SK-N-MC (cell line): ENCODE data around the gene RGS13.
"Not testable (repeated sequence)": the region's sequence is repeated elsewhere in the genome, so short reads cannot be mapped to it uniquely, and the experiment has no call there.

Experiments
- DNase-seq: peaks from one replicate; pipeline ENCODE4 v3.0.0-alpha.2; 2011; ENCODE audit warnings: low read depth, low spot score
- H3K27ac ChIP-seq: fragments of 200-600 bp; sonication (generic); 2 replicates; pipeline ENCODE4 v1.5.1; 2016; ENCODE audit warnings: mixed run types
- H3K36me3 ChIP-seq: fragments of 200-600 bp; sonication (generic); 2 replicates; pipeline ENCODE4 v1.6.1; 2017; ENCODE audit warnings: antibody characterized with exemption, low read length, mixed read lengths; ENCODE audit not compliant: insufficient read depth
- H3K4me3 ChIP-seq: fragments of 200-600 bp; sonication (generic); 2 replicates; pipeline ENCODE4 v1.5.1; 2016
- H3K9ac ChIP-seq: fragments of 200-600 bp; sonication (generic); 2 replicates; pipeline ENCODE4 v1.8.0; 2017; ENCODE audit warnings: mixed run types, mixed read lengths; ENCODE audit not compliant: insufficient read length
- H3K9me3 ChIP-seq: fragments of 200-600 bp; sonication (generic); 2 replicates; pipeline ENCODE4 v1.6.1; 2017; ENCODE audit warnings: low read depth, mild to moderate bottlenecking, antibody characterized with exemption, low read length, moderate library complexity, mixed read lengths
- EZH2 ChIP-seq: fragments of 200-600 bp; sonication (generic); IDR thresholded peaks from one replicate; pipeline ENCODE4 v1.6.1; 2017; ENCODE audit warnings: antibody characterized with exemption
- FOXP2 ChIP-seq: optimal IDR thresholded peaks from 2 replicates; pipeline ENCODE3; 2011; ENCODE audit warnings: mild to moderate bottlenecking, moderate library complexity; ENCODE audit not compliant: insufficient read depth; ENCODE audit errors: extremely low read length, control extremely low read depth
- POLR2AphosphoS5 ChIP-seq: IDR thresholded peaks from 2 replicates; pipeline ENCODE4 v1.6.1; 2012; ENCODE audit warnings: mild to moderate bottlenecking, low read depth, low read length, borderline replicate concordance

RGS13 gene

DNA sequence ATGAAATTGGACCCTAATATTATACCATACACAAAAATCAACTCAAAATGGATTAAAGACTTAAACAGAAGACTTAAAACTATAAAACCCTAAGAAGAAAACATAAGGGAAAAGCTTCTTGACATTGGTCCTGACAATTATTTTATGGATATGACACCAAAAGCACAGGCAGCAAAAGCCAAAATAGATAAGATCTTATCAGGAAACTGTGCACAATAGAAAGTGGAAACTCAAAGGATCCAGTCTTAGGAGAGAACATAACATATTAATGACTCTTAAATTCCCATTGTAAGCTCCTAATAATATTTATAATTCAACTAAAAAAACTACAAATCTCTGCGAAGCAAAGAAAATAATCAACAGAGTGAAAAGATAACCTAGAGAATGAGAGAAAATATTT, 39.8 kb downstream of the RGS13 start:
- Histone ChIP-seq H3K27ac (no peak overlapping the region), H3K36me3 (no peaks in the 10 kb centered on the region)
- no peak for TF ChIP-seq EZH2
- TF ChIP-seq FOXP2 = no peak
- TF ChIP-seq POLR2AphosphoS5 = no peak

DNA sequence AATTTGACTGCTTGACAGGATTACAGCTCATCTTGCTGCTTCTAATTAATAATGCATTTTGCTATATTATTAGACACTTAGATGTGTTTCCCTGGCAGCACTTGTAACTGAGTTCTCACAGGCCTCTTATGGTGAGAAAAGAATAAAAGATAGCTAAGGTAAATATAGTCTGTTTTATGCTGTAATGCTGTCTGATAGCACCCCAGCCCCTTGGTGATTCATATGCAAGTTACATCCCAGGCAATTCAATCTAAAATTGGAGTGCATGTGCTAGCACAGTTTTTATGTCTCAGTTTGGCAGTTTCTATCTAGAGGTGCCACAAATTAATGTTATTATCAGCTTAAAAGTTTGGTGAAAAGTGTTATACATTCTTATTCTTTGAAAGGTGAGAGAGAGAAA, 42.2 kb downstream of the RGS13 start:
- Histone ChIP-seq H3K36me3 (no peaks in the 10 kb centered on the region), H3K9me3 (no peaks in the 10 kb centered on the region), H3K27ac (no peak overlapping the region), H3K4me3 (no peak overlapping the region), H3K9ac (no peak overlapping the region)
- TF ChIP-seq EZH2 = no peak
- TF ChIP-seq POLR2AphosphoS5 = no peak
- no peak for TF ChIP-seq FOXP2
- DNase-seq = no peak

More for the DNA sequence above, 39.8 kb downstream of the RGS13 start:
- Histone ChIP-seq H3K9me3 (no peaks in the 10 kb centered on the region), H3K9ac (no peak overlapping the region), H3K4me3 (no peak overlapping the region)
- no peak for DNase-seq

DNA sequence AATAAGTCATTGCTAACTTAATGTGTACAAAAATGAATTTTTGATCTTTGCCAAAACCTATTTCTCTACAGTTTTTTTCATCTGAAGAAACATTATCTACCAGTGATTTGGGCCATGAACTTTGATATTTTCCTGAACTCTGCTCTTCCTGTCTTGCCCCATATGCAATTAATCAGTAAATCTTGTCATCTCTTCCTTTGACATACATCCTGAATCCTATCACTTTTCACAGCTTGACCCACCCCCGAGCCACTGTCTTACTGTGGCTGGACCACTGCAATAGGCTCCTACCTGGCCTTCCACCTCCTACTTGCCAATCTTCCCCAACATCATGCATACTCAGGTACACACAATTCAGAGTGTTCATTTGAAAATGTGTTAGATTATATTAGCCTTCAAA, 46.4 kb downstream of the RGS13 start:
- Histone ChIP-seq H3K36me3 (no peaks in the 10 kb centered on the region), H3K9ac (no peak overlapping the region), H3K4me3 (no peak overlapping the region), H3K27ac (no peak overlapping the region), H3K9me3 (no peaks in the 10 kb centered on the region)
- DNase-seq = no peak
- TF ChIP-seq FOXP2 (no peak), EZH2 (no peak), POLR2AphosphoS5 (no peak)

DNA sequence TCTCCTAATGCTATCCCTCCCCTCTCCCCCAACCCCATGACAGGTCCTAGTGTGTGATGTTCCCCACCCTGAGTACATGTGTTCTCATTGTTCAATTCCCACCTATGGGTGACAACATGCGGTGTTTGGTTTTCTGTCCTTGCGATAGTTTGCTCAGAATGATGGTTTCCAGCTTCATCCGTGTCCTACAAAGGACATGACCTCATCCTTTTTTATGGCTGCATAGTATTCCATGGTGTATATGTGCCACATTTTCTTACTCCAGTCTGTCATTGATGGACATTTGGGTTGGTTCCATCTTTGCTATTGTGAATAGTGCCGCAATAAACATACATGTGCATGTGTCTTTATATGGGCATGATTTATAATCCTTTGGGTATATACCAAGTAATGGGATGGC, 47.1 kb downstream of the RGS13 start:
- H3K27ac ChIP-seq, H3K36me3 ChIP-seq, H3K9me3 ChIP-seq, H3K9ac ChIP-seq, H3K4me3 ChIP-seq, DNase-seq: not testable (repeated sequence)

DNA sequence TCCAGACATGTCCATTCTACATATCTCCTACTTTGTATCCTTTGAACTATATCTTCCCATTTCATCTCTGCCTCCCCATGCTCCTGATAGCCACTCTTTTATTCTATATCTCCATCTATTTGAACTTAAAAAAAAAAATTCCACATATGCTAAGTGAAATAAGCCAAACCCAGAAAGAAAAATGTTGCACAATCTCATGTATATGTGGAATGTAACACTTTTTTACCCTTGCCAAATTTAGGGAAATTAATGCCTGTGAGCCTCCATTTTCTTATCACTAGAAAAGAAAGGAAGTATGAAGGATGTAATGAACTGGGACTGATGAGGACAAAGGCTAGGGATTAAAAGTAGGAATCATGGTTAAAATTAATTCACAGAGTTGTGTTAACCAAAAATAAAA, 53.5 kb downstream of the RGS13 start:
- no peak overlapping the region for H3K4me3 ChIP-seq
- H3K9ac ChIP-seq = no peak overlapping the region
- no peaks in the 10 kb centered on the region for H3K36me3 ChIP-seq
- no peak overlapping the region for H3K27ac ChIP-seq
- H3K9me3 ChIP-seq = no peaks in the 10 kb centered on the region
- TF ChIP-seq POLR2AphosphoS5 = no peak
- no peak for DNase-seq

DNA sequence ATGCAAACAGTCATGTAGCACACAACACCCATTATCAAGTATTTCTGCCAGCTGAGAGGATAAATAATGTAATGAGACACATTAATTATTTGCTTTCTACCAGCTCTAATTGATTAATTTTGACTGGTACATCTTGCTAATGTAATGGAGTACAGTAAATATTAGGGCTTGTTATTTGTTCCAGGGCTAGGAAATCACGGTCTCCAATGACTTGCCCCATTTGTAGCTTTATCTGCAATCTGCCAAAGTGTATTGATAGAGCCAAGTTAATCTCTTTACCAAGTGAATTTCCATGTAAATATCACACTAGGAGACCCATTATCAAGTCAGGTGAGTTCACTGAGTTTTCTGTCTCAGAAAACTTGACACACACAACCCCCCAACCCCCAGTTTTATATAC, 55.1 kb downstream of the RGS13 start:
- no peaks in the 10 kb centered on the region for H3K36me3 ChIP-seq
- H3K9ac ChIP-seq = no peak overlapping the region
- H3K9me3 ChIP-seq = no peaks in the 10 kb centered on the region
- DNase-seq = no peak
- H3K27ac ChIP-seq = no peak overlapping the region
- H3K4me3 ChIP-seq = no peak overlapping the region
- no peak for TF ChIP-seq EZH2
- no peak for TF ChIP-seq FOXP2
- TF ChIP-seq POLR2AphosphoS5 = no peak

DNA sequence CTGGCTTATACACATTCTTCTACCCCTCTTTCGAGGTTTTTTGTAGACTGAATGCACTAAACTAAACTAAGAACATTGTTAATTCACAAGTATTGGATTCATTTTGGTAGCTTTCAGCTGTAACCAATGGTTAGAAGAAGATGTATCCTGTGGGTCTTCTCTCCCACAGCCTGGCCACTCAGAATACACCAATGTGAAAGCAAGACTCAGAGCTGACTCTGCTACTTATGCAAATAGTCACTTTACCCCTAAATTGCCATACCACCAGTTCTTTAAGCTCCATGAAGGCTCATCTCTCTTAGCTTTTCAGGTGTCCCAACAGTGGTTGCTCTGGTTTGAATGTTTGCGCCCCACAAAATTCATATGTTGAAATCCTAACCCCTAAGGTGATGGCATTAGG, 60.1 kb downstream of the RGS13 start:
- H3K9me3 ChIP-seq = no peaks in the 10 kb centered on the region
- no peak overlapping the region for H3K4me3 ChIP-seq
- H3K27ac ChIP-seq = no peak overlapping the region
- H3K36me3 ChIP-seq = no peaks in the 10 kb centered on the region
- TF ChIP-seq POLR2AphosphoS5 = no peak
- H3K9ac ChIP-seq = no peak overlapping the region
- DNase-seq = no peak

DNA sequence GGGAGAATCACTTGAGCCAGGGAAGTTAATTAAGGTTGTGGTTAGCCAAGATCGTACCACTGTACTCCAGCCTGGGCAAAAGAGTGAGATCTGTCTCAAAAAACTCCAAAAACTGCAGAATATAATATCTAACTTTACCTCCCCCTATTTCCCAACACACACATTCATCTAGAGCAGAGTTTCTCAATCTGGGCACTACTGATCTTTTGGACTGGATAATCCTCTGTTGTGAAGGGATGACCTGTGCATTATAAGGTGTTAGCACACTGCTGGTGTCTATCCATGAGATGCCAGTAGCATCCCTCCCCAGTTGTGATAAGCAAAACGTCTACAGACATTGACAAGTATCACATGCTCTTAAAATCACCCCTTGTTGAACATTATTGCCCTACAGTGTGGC, 61.8 kb downstream of the RGS13 start:
- TF ChIP-seq POLR2AphosphoS5 = no peak
- TF ChIP-seq FOXP2 = no peak
- Histone ChIP-seq H3K9me3 (no peaks in the 10 kb centered on the region), H3K36me3 (no peaks in the 10 kb centered on the region), H3K9ac (no peak overlapping the region), H3K27ac (no peak overlapping the region), H3K4me3 (no peak overlapping the region)
- no peak for DNase-seq

DNA sequence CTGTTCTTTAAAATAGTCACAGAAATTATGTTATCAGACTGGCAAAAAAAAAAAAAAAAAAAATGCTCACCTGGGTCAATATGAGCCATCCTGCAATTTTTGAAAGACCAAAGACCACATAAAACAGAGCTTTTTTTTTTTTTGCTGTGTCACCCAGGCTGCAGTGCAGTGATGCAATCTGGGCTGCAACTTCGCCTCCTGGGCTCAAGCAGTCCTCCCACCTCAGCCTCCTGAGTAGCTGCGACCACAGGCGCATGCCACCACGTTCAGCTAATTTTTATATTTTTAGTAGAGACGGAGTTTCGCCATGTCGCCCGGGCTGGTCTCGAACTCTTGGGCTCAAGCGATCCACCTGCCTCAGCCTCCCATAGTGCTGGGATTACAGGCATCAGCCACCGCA, 62.8 kb downstream of the RGS13 start:
- Histone ChIP-seq H3K27ac (no peak overlapping the region), H3K4me3 (no peak overlapping the region), H3K9ac (no peak overlapping the region), H3K9me3 (no peaks in the 10 kb centered on the region), H3K36me3 (no peaks in the 10 kb centered on the region)
- DNase-seq = no peak
- TF ChIP-seq EZH2 (no peak), FOXP2 (no peak), POLR2AphosphoS5 (no peak)
